ENCODE data around the gene SNX25.

DNA sequence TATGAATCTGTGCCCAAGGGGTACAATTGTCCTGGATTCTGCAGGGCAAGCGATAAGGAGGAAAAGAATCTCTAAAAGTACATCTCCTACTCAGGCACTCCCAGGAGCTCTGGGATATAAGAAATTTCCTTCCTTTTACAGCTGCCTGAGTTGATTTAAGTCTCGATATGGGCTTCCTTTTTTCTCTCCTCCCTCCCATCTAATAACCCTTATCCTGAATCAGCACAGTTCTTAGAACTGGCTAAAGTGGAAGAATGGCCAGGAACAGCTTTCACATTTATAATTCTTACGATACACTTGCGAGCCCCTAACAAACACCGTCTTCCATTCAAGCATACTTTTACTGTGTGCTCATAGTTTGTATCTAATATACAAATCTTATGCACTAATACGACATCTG, 165.2 kb downstream of the SNX25 start:
- TF ChIP-seq, protein P1, sequence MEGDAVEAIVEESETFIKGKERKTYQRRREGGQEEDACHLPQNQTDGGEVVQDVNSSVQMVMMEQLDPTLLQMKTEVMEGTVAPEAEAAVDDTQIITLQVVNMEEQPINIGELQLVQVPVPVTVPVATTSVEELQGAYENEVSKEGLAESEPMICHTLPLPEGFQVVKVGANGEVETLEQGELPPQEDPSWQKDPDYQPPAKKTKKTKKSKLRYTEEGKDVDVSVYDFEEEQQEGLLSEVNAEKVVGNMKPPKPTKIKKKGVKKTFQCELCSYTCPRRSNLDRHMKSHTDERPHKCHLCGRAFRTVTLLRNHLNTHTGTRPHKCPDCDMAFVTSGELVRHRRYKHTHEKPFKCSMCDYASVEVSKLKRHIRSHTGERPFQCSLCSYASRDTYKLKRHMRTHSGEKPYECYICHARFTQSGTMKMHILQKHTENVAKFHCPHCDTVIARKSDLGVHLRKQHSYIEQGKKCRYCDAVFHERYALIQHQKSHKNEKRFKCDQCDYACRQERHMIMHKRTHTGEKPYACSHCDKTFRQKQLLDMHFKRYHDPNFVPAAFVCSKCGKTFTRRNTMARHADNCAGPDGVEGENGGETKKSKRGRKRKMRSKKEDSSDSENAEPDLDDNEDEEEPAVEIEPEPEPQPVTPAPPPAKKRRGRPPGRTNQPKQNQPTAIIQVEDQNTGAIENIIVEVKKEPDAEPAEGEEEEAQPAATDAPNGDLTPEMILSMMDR (IDR thresholded peaks at IDR 0.05) = no peak
- no peak for TF ChIP-seq EZH2 (IDR thresholded peaks at IDR 0.05; ENCODE audit: borderline replicate concordance, insufficient read depth, low read depth, low read length, poor library complexity, severe bottlenecking)

Data from B cell (primary cell).